ENCODE results near the gene WDFY4. TPM values are rescaled to one million over a fixed set of nuclear protein-coding genes. Genes with fewer than 3 reads are reported as not detected.

WDFY4 gene
- total and polyA plus RNA-seq, 2 experiments from 2014 or later: 0.14 TPM; not detected in 1

- Mint-ChIP-seq H3K27me3 (ENCODE audit: insufficient read depth, low read depth, poor library complexity) (peaks cover 9% of the 10 kb centered on the region), H3K36me3 (ENCODE audit: low read depth) (no peaks in the 10 kb centered on the region), H3K4me3 (no peak overlapping the region), H3K9me3 (0 out of 3 replicates have a peak, but pooled peaks cover under 1% of the 10 kb centered on the region), H3K4me1 (peaks cover 19% of the 10 kb centered on the region), H3K27ac (no peak overlapping the region)
- TF ChIP-seq JUNB (IDR thresholded peaks at IDR 0.05; ENCODE audit: unreplicated experiment) (no peak), ZNF331 (CRISPR knock-in tag; IDR thresholded peaks at IDR 0.05; ENCODE audit: low read depth) (no peak), POLR2AphosphoS5 (IDR thresholded peaks at IDR 0.05; ENCODE audit: low read depth) (no peak), NANOG (IDR thresholded peaks at IDR 0.05; ENCODE audit: borderline replicate concordance) (no peak), EZH2phosphoT487 (IDR thresholded peaks at IDR 0.05; ENCODE audit: unreplicated experiment) (no peak), ZNF114 (CRISPR knock-in tag; IDR thresholded peaks at IDR 0.05) (no peak), EZH2 (IDR thresholded peaks at IDR 0.05; ENCODE audit: low read depth, unreplicated experiment) (no peak), CREB1 (CRISPR knock-in tag; IDR thresholded peaks at IDR 0.05; ENCODE audit: low read depth) (no peak)
- TF ChIP-seq, protein P1, sequence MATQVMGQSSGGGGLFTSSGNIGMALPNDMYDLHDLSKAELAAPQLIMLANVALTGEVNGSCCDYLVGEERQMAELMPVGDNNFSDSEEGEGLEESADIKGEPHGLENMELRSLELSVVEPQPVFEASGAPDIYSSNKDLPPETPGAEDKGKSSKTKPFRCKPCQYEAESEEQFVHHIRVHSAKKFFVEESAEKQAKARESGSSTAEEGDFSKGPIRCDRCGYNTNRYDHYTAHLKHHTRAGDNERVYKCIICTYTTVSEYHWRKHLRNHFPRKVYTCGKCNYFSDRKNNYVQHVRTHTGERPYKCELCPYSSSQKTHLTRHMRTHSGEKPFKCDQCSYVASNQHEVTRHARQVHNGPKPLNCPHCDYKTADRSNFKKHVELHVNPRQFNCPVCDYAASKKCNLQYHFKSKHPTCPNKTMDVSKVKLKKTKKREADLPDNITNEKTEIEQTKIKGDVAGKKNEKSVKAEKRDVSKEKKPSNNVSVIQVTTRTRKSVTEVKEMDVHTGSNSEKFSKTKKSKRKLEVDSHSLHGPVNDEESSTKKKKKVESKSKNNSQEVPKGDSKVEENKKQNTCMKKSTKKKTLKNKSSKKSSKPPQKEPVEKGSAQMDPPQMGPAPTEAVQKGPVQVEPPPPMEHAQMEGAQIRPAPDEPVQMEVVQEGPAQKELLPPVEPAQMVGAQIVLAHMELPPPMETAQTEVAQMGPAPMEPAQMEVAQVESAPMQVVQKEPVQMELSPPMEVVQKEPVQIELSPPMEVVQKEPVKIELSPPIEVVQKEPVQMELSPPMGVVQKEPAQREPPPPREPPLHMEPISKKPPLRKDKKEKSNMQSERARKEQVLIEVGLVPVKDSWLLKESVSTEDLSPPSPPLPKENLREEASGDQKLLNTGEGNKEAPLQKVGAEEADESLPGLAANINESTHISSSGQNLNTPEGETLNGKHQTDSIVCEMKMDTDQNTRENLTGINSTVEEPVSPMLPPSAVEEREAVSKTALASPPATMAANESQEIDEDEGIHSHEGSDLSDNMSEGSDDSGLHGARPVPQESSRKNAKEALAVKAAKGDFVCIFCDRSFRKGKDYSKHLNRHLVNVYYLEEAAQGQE (IDR thresholded peaks at IDR 0.05; ENCODE audit: unreplicated experiment): no peak
- H3K4me2 ChIP-seq: no peak overlapping the region
- no peak overlapping the region for H3K4me3 ChIP-seq
- no peaks in the 10 kb centered on the region for H3F3A ChIP-seq (replicated peaks; ENCODE audit: low read depth)
- H3K27ac ChIP-seq (ENCODE audit: low read depth): no peak overlapping the region
- no peaks in the 10 kb centered on the region for H3K79me2 ChIP-seq (replicated peaks; ENCODE audit: insufficient read depth)
- H4K20me1 ChIP-seq (replicated peaks; ENCODE audit: insufficient read depth): no peaks in the 10 kb centered on the region
- no peaks in the 10 kb centered on the region for H3K36me3 ChIP-seq (ENCODE audit: insufficient read depth)
- peak overlapping the region; percentile 86; the same call in 1 of the 2 replicates for H2AFZ ChIP-seq
- ATAC-seq: peak; percentile 42
- DNase-seq (ENCODE audit: low spot score): no peak
- H3K27me3 ChIP-seq (ENCODE audit: insufficient read depth): no peaks in the 10 kb centered on the region
- peaks cover 8% of the 10 kb centered on the region; the same call in 1 of the 2 replicates for H3K9me2 ChIP-seq (ENCODE audit: insufficient read depth)
- no peaks in the 10 kb centered on the region; the same call in 1 of the 2 replicates for H3K4me1 ChIP-seq (ENCODE audit: insufficient read depth)
Measured at GRCh38 chr10:48805411-48805810, 120.7 kb downstream of the WDFY4 start.

- Mint-ChIP-seq H3K27me3 (ENCODE audit: insufficient read depth, low read depth, poor library complexity) (peaks cover 10% of the 10 kb centered on the region), H3K9me3 (no peaks in the 10 kb centered on the region), H3K4me3 (no peak overlapping the region), H3K36me3 (ENCODE audit: low read depth) (no peaks in the 10 kb centered on the region), H3K4me1 (peaks cover 19% of the 10 kb centered on the region), H3K27ac (peak overlapping the region; percentile 78; the same call in 1 of the 2 replicates)
- TF ChIP-seq JUNB (IDR thresholded peaks at IDR 0.05; ENCODE audit: unreplicated experiment): no peak
- no peak for TF ChIP-seq POLR2AphosphoS5 (IDR thresholded peaks at IDR 0.05; ENCODE audit: low read depth)
- TF ChIP-seq ZNF462 (CRISPR knock-in tag; IDR thresholded peaks at IDR 0.05): no peak
- no peak for TF ChIP-seq EZH2 (IDR thresholded peaks at IDR 0.05; ENCODE audit: low read depth, unreplicated experiment)
- TF ChIP-seq CREB1 (CRISPR knock-in tag; IDR thresholded peaks at IDR 0.05; ENCODE audit: low read depth): no peak
- H2AFZ ChIP-seq: peak overlapping the region; percentile 86; the same call in 1 of the 2 replicates
- H3K4me1 ChIP-seq (ENCODE audit: insufficient read depth): no peaks in the 10 kb centered on the region; the same call in 1 of the 2 replicates
- H3K27me3 ChIP-seq (ENCODE audit: insufficient read depth): no peaks in the 10 kb centered on the region
- ATAC-seq (peak; percentile 19; the same call in 1 of the 3 replicates), DNase-seq (ENCODE audit: low spot score) (no peak)
- H3K9me2 ChIP-seq (ENCODE audit: insufficient read depth): peaks cover 8% of the 10 kb centered on the region; the same call in 1 of the 2 replicates
- no peak overlapping the region for H3K4me3 ChIP-seq
- no peaks in the 10 kb centered on the region for H3K79me2 ChIP-seq (replicated peaks; ENCODE audit: insufficient read depth)
- no peak overlapping the region for H3K4me2 ChIP-seq
- H3K27ac ChIP-seq (ENCODE audit: low read depth): no peak overlapping the region
- H3K36me3 ChIP-seq (ENCODE audit: insufficient read depth): no peaks in the 10 kb centered on the region
- H3F3A ChIP-seq (replicated peaks; ENCODE audit: low read depth): no peaks in the 10 kb centered on the region
- H4K20me1 ChIP-seq (replicated peaks; ENCODE audit: insufficient read depth): no peaks in the 10 kb centered on the region
Measured at GRCh38 chr10:48805848-48806247, 121.2 kb downstream of the WDFY4 start.
